ENCODE data around the gene MAPK11. TPM values are rescaled to one million over a fixed set of nuclear protein-coding genes. Genes with fewer than 3 reads are reported as not detected.

Gene MAPK11
- total and polyA plus RNA-seq, 7 donors, result 0.23 to 7.3 (median 2.9) TPM

DNA sequence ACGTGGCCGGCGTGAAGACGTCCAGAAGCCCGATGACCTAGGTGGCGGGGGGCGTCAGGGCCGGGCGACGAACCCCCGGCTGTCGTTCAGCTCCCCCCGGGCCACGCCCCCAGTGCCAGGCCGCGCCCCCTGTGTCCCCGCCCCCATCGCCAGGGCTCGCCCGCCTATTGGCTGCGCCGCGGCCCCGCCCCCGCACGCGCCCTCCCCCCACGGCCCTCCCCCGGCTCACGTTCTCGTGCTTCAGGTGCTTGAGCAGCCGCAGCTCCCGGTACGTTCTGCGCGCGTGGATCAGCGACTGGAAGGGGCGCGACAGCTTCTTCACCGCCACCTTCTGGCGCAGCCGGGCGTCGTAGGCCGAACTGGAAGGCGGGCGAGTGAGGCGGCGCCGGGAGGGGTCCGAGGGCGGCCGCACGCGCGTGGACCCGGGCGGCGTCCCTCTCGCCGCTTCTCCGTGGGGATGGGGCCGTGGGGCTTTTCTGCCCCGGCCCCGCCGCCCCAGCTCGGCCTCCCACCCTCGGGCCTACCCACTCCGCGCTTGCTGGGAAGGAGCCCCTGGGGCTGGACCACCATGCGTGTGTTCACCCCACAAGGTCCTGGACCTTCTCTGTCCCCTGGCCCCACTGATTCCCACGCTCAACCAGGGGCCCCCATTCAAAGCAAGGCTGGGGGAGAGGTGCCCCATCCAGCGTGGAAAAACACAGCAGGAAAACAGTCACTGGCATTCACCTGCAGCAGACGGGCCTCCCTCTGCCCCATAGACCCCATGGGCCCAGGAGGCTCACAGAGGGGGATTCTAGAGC lies 2.4 kb downstream of the MAPK11 start:
- peaks cover 8 to 47% (median 32%) of the 10 kb centered on the region in 3 donors for H3K27me3 ChIP-seq
- intact Hi-C loops (cut with DNase I), result no loop called here
- no peak for TF ChIP-seq POLR2AphosphoS5 (IDR thresholded peaks at IDR 0.05)
- no peak for TF ChIP-seq EP300 (IDR thresholded peaks at IDR 0.05)
- TF ChIP-seq POLR2A (IDR thresholded peaks at IDR 0.05), result no peak
- TF ChIP-seq, protein P1, sequence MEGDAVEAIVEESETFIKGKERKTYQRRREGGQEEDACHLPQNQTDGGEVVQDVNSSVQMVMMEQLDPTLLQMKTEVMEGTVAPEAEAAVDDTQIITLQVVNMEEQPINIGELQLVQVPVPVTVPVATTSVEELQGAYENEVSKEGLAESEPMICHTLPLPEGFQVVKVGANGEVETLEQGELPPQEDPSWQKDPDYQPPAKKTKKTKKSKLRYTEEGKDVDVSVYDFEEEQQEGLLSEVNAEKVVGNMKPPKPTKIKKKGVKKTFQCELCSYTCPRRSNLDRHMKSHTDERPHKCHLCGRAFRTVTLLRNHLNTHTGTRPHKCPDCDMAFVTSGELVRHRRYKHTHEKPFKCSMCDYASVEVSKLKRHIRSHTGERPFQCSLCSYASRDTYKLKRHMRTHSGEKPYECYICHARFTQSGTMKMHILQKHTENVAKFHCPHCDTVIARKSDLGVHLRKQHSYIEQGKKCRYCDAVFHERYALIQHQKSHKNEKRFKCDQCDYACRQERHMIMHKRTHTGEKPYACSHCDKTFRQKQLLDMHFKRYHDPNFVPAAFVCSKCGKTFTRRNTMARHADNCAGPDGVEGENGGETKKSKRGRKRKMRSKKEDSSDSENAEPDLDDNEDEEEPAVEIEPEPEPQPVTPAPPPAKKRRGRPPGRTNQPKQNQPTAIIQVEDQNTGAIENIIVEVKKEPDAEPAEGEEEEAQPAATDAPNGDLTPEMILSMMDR (IDR thresholded peaks at IDR 0.05), result no peak
- H3K9me3 ChIP-seq, result no peaks in the 10 kb centered on the region
- H3K27ac ChIP-seq, result peak overlapping the region in 2 of 4 donors; percentile 49 to 51
- peaks cover 0 to 54% (median 48%) of the 10 kb centered on the region in 4 donors for H3K4me1 ChIP-seq
- peak; percentile 82 for DNase-seq
- H3K4me3 ChIP-seq, result peak overlapping the region; percentile 14 to 42 (median 36)
- WGBS, 2 donors, result 6 to 22% methylated on average over 75 of the region's 75 CpGs
- H3K36me3 ChIP-seq, result no peaks in the 10 kb centered on the region

DNA sequence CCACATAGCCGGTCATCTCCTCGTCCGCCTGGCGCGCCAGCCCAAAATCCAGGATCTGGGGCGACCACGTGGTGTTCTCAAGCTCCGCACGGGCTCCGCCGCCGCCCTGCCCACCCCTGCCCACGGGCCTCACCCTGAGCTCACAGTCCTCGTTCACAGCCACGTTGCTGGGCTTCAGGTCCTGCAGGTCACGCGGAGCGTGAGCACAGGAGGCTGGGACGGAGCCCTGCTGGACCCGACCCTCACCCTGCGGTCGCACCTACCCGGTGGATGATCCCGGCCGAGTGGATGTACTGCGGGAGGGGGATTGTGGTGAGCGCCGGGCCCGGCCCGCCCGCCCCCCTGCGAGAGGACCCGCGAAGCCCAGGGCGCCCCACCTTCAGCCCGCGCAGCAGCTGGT lies 3.2 kb downstream of the MAPK11 start:
- H3K4me3 ChIP-seq, result peak overlapping the region in 3 of 4 donors; percentile 31 to 42 (median 41)
- H3K36me3 ChIP-seq, result no peaks in the 10 kb centered on the region
- peaks cover 0 to 55% (median 47%) of the 10 kb centered on the region in 4 donors for H3K4me1 ChIP-seq
- H3K9me3 ChIP-seq, result no peaks in the 10 kb centered on the region
- H3K27ac ChIP-seq, result no peak overlapping the region
- DNase-seq, result no peak
- 39 to 74% methylated on average over 37 of the region's 37 CpGs for WGBS, 2 donors
- H3K27me3 ChIP-seq, result peaks cover 16 to 47% (median 34%) of the 10 kb centered on the region in 3 donors
- intact Hi-C loops (cut with DNase I), result no loop called here
- TF ChIP-seq POLR2A (IDR thresholded peaks at IDR 0.05) (no peak), EP300 (IDR thresholded peaks at IDR 0.05) (no peak), POLR2AphosphoS5 (IDR thresholded peaks at IDR 0.05) (no peak)
- TF ChIP-seq, protein P1 (IDR thresholded peaks at IDR 0.05), result no peak

DNA sequence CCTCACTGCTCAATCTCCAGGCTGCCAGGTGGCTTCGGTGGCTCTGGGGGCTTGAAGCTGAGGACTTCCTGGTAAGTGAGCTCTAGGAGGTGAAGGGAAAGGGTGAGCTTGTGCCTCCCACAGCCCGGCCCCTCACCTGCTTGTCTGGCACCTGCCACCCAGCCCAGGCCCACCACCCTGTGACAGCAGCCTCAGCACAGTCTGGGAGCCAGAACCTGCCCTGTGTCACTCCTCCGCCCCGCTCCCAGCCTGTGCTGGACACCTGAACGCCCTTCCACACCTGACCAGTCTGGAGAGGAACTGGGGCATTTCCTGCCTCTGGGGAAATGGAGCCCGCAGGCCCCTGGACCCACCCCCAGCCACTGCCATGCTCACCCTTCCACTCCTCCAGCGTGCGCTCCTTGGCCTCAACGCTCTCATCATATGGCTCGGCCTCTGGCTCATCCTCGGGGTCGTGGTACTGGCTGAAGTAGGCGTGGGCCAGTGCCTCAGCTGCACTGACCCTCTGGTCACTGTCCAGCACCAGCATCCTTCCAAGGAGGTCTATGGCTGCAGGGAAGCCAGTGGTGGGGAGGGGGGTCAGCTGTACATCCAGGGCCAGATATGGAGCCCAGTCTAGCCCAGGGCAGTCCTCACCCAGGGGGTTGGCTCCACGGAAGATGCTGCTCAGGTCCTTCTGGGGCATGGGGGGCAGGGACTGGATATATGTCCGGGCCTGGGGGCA lies 5.1 kb downstream of the MAPK11 start:
- H3K9me3 ChIP-seq, result no peaks in the 10 kb centered on the region
- H3K27me3 ChIP-seq, result peaks cover 17 to 48% (median 35%) of the 10 kb centered on the region in 3 donors
- no peak for DNase-seq
- TF ChIP-seq EP300 (IDR thresholded peaks at IDR 0.05) (no peak), POLR2AphosphoS5 (IDR thresholded peaks at IDR 0.05) (no peak), POLR2A (IDR thresholded peaks at IDR 0.05) (no peak)
- TF ChIP-seq, protein P1 (IDR thresholded peaks at IDR 0.05), result no peak
- H3K27ac ChIP-seq, result no peak overlapping the region
- peaks cover 0 to 51% (median 45%) of the 10 kb centered on the region in 4 donors for H3K4me1 ChIP-seq
- 60 to 83% methylated on average over 15 of the region's 15 CpGs for WGBS, 2 donors
- no peak overlapping the region for H3K4me3 ChIP-seq
- no peaks in the 10 kb centered on the region for H3K36me3 ChIP-seq
- intact Hi-C loops (cut with DNase I), result no loop called here

DNA sequence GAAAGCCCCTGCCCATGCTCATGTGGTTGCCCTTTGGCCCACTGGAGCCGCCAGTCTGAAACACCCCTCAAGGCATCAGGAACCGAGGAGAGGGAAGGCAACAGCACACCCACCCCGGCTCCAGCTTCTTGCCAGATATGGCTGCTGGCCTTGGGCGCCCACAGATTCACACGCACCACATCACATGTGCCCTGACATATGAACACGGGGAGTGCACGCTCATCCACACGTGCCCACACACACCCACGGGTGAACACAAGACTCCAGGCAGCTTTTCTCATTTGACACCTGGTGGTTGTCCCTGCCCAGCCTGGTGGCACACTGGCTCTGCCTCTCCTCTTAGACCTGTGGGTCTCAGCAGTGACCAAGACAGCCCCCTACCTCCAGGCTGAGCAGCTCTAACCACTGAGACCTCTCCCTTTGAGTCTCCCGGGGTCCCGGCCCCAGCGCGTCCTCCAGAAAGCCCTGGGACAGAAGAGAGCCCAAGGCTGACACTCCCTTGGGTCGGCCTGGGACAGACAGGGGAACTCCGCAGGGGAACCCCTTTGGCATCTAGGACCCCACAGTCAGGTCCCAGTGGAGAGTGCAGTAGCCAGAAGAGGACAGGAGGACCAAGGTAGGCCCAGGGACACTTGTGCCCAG lies 6.0 kb downstream of the MAPK11 start:
- TF ChIP-seq EP300 (IDR thresholded peaks at IDR 0.05), result no peak
- TF ChIP-seq POLR2AphosphoS5 (IDR thresholded peaks at IDR 0.05), result no peak
- TF ChIP-seq, protein P1 (IDR thresholded peaks at IDR 0.05), result no peak
- TF ChIP-seq POLR2A (IDR thresholded peaks at IDR 0.05), result no peak
- Histone ChIP-seq H3K27me3 (peaks cover 17 to 56% (median 40%) of the 10 kb centered on the region in 3 donors), H3K9me3 (no peaks in the 10 kb centered on the region), H3K36me3 (no peaks in the 10 kb centered on the region), H3K27ac (no peak overlapping the region), H3K4me1 (peaks cover 0 to 43% (median 37%) of the 10 kb centered on the region in 4 donors), H3K4me3 (no peak overlapping the region)
- intact Hi-C loops (cut with DNase I), result no loop called here
- 61 to 80% methylated on average over 15 of the region's 15 CpGs for WGBS, 2 donors
- DNase-seq, result no peak

Measured in sigmoid colon (tissue), 7 donors.